ENCODE results near the gene MRPL39. TPM values are rescaled to one million over a fixed set of nuclear protein-coding genes. Genes with fewer than 3 reads are reported as not detected.
A peak's percentile ranks its signal among the peaks of the same experiment; 100 is the strongest.

MRPL39 gene
- polyA plus RNA-seq, 3 donors, result 5.1 to 22.3 (median 15.5) TPM

DNA sequence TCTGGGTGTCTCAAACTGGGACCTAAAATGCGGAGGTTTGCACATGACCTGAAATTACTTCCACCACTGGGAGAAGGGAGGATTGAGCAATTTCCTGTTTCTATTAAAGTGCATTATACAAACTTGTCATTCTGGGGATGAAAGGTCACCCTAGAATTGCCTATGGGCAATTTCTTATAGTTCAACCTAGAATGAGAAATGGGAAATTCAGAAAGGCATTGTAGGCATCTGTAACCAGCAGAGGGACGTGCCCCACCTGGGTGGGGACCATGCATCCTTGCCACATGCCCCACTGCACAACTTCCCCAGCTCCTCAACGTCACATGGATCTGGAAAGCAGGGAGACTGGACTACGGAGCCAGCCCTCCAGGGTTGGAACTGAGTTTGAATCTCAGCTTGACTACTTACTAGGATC is 47.0 kb downstream of the MRPL39 start:
- no peaks in the 10 kb centered on the region for H3K9me3 ChIP-seq (replicated peaks in 1 of 2; ENCODE audit: control insufficient read depth in 1 of 2, insufficient read depth in 1 of 2, low read length in 2 of 2)
- H3K4me3 ChIP-seq (replicated peaks in 1 of 3; ENCODE audit: low read depth in 2 of 3, low read length in 3 of 3), result peak overlapping the region in 1 of 3 experiments; percentile 41
- no peaks in the 10 kb centered on the region for H3K79me2 ChIP-seq (ENCODE audit: insufficient read depth, low read length)
- Mint-ChIP-seq H3K27ac (peak overlapping the region in 1 of 7 donors; percentile 3), H3K27me3 (ENCODE audit: low read depth in 3 of 3) (peaks cover 3 to 6% (median 5%) of the 10 kb centered on the region in 3 donors), H3K9me3 (no peaks in the 10 kb centered on the region), H3K36me3 (no peaks in the 10 kb centered on the region), H3K4me1 (peaks cover 45% of the 10 kb centered on the region), H3K4me3 (peak overlapping the region in 1 of 2 donors; percentile 42)
- H4K20me1 ChIP-seq (ENCODE audit: insufficient read depth, low read length), result no peaks in the 10 kb centered on the region
- peak overlapping the region; percentile 34 for H3K4me2 ChIP-seq (replicated peaks; ENCODE audit: extremely low read depth, low read length, poor library complexity, severe bottlenecking)
- no peaks in the 10 kb centered on the region for H3K27me3 ChIP-seq (ENCODE audit: control insufficient read depth in 2 of 2, insufficient read depth in 2 of 2, low read length in 2 of 2)
- peak; percentile 37 to 78 (median 66) for DNase-seq
- no peak overlapping the region for H2AFZ ChIP-seq (ENCODE audit: insufficient read depth, low read depth, low read length, poor library complexity, severe bottlenecking)
- WGBS (ENCODE audit: insufficient coverage), result 15% methylated on average over 3 of the region's 4 CpGs
- no peak overlapping the region for H3K27ac ChIP-seq (ENCODE audit: low read depth in 1 of 2, low read length in 2 of 2)
- no peaks in the 10 kb centered on the region for H3K36me3 ChIP-seq (replicated peaks in 1 of 2; ENCODE audit: control insufficient read depth in 1 of 2, insufficient read depth in 2 of 2, low read length in 2 of 2)
- intact Hi-C loops (cut with micrococcal nuclease), result loop anchor here (5.0 to 10.0 kb wide), 3 partner anchors 87 to 138 kb away; no protein-coding TSS in a partner anchor
- peaks cover 33 to 45% of the 10 kb centered on the region in 2 donors for H3K4me1 ChIP-seq (ENCODE audit: control insufficient read depth in 1 of 2, insufficient read depth in 2 of 2, low read length in 2 of 2)
- TF ChIP-seq, protein P1, sequence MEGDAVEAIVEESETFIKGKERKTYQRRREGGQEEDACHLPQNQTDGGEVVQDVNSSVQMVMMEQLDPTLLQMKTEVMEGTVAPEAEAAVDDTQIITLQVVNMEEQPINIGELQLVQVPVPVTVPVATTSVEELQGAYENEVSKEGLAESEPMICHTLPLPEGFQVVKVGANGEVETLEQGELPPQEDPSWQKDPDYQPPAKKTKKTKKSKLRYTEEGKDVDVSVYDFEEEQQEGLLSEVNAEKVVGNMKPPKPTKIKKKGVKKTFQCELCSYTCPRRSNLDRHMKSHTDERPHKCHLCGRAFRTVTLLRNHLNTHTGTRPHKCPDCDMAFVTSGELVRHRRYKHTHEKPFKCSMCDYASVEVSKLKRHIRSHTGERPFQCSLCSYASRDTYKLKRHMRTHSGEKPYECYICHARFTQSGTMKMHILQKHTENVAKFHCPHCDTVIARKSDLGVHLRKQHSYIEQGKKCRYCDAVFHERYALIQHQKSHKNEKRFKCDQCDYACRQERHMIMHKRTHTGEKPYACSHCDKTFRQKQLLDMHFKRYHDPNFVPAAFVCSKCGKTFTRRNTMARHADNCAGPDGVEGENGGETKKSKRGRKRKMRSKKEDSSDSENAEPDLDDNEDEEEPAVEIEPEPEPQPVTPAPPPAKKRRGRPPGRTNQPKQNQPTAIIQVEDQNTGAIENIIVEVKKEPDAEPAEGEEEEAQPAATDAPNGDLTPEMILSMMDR (IDR thresholded peaks at IDR 0.05), result no peak
- H3K9ac ChIP-seq (ENCODE audit: insufficient read depth, low read length, poor library complexity, severe bottlenecking), result no peak overlapping the region

GRCh38 chr21:25559746-25560145 is 47.5 kb downstream of the MRPL39 start:
- WGBS (ENCODE audit: insufficient coverage), result no CpG with 5 or more reads among the region's 1 CpG
- no peak overlapping the region for H2AFZ ChIP-seq (ENCODE audit: insufficient read depth, low read depth, low read length, poor library complexity, severe bottlenecking)
- H3K4me2 ChIP-seq (replicated peaks; ENCODE audit: extremely low read depth, low read length, poor library complexity, severe bottlenecking), result peak overlapping the region; percentile 34
- no peaks in the 10 kb centered on the region for H3K36me3 Mint-ChIP-seq
- H3K36me3 ChIP-seq (replicated peaks in 1 of 2; ENCODE audit: control insufficient read depth in 1 of 2, insufficient read depth in 2 of 2, low read length in 2 of 2), result no peaks in the 10 kb centered on the region
- peak overlapping the region in 1 of 3 experiments; percentile 41 for H3K4me3 ChIP-seq (replicated peaks in 1 of 3; ENCODE audit: low read depth in 2 of 3, low read length in 3 of 3)
- no peaks in the 10 kb centered on the region for H3K9me3 Mint-ChIP-seq
- peaks cover 45% of the 10 kb centered on the region for H3K4me1 Mint-ChIP-seq
- DNase-seq, result peak in 1 of 3 donors; percentile 46
- H3K4me3 Mint-ChIP-seq, result peak overlapping the region in 1 of 2 donors; percentile 42
- TF ChIP-seq, protein P1 (IDR thresholded peaks at IDR 0.05), result no peak
- intact Hi-C loops (cut with micrococcal nuclease), result loop anchor here (5.0 to 10.0 kb wide), 3 partner anchors 88 to 137 kb away; no protein-coding TSS in a partner anchor
- peak overlapping the region in 1 of 7 donors; percentile 30 for H3K27ac Mint-ChIP-seq
- H3K4me1 ChIP-seq (ENCODE audit: control insufficient read depth in 1 of 2, insufficient read depth in 2 of 2, low read length in 2 of 2), result peaks cover 33 to 45% of the 10 kb centered on the region in 2 donors
- no peaks in the 10 kb centered on the region for H3K79me2 ChIP-seq (ENCODE audit: insufficient read depth, low read length)
- H3K27ac ChIP-seq (ENCODE audit: low read depth in 1 of 2, low read length in 2 of 2), result no peak overlapping the region
- H3K27me3 Mint-ChIP-seq (ENCODE audit: low read depth in 3 of 3), result peaks cover 3 to 6% (median 5%) of the 10 kb centered on the region in 3 donors
- no peak overlapping the region for H3K9ac ChIP-seq (ENCODE audit: insufficient read depth, low read length, poor library complexity, severe bottlenecking)
- no peaks in the 10 kb centered on the region for H3K9me3 ChIP-seq (replicated peaks in 1 of 2; ENCODE audit: control insufficient read depth in 1 of 2, insufficient read depth in 1 of 2, low read length in 2 of 2)
- H4K20me1 ChIP-seq (ENCODE audit: insufficient read depth, low read length), result no peaks in the 10 kb centered on the region
- H3K27me3 ChIP-seq (ENCODE audit: control insufficient read depth in 2 of 2, insufficient read depth in 2 of 2, low read length in 2 of 2), result no peaks in the 10 kb centered on the region
